DMS114 treated with DMSO at 0.1 percent for 48 hours (cell line): ENCODE results near the gene MGAT4C.

Source experiments
- DNase-seq: peaks from one replicate; lab custom pipeline; 2025; ENCODE audit not compliant: unreplicated experiment; lab: John Stamatoyannopoulos, UW

The MGAT4C gene

DNA sequence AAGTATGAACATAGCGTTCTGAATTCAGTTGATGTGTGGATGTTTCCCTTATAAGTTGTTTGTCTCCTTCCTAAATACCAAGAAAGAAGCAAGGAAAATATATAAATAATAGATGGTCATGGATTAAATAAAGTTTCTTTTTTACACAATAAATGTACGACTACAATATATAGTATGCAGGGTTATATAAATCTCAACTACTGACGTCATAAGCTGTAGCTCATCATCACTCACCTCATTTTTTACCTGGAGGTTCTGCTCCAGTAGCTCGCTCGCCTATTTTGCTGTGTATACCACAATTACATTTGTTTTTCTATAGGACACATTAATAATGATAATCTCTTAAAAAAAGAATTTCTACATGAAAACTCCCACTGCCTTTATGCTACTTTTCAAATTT, 272.6 kb downstream of the MGAT4C start:
- DNase-seq = no peak

DNA sequence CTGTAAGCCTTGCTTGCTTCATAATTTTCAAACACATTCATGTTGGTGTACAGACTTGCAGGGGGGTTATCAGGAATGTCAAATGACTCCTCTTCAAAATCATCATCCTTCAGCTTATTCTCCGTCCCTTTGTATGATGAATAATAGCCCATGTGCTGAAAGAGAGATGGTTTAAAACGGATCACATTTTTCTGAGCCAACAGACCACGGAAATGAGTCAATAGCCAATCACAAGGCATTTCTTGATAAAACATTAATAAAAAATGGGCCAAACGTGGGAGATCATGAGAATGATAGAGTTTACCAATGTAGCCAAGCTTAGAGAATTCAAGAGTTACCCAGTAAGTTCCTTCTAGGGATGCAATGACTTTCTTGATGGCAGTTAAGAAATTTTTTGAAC, 276.6 kb downstream of the MGAT4C start:
- DNase-seq = no peak

DNA sequence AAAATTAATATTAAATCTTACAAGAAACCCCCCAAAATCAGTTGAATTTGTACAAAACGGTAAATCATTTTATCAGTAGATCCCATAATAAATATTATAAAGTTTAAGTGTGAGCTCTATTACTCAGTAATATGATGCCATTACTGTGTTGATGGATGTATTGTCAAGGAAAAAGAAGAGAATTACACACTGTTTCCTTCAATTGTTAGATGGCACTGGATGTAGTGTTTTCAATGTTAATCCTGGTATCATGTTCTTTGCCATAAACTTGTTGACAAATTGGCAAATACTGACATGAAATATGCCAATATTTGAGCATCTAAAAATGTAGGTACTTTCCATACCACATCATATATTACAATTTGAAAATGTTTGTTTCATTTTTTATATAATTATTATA, 280.5 kb downstream of the MGAT4C start:
- DNase-seq = no peak

DNA sequence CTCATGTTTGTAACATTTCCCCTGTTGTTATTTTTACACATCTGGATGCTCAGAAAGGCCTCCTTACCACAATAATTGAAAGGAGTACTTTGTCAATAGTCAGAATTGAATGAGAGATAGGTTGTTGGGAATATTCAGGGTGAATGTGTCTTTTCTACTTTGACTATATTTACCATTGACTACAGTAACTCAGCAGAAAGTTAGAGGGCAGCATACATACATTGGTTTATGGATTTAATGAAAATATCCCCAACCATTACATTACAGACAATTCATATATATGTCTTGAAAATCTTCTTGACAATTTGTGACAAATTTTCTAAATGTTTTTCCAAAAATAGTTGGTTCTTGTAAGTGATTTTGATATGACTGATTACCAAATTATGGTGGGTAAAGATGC, 284.4 kb downstream of the MGAT4C start:
- DNase-seq = no peak

DNA sequence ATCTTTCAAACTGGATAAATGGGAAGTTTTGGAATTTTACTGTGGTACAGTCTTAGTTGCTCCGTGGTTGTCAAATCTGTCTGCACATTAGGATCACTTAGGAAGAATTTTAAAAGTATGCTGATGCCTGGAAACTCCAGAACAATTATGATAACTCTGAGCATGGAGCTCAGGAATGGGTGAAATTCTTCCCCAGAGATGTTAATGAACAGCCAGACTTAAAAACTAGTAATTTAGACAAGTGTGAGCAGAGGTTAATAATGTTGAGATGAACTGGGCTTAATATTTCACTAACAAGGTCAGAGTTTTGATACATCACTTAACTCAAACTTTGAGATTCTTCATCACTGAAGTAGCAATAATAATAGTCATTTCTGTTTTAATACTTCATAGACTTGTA, 287.6 kb downstream of the MGAT4C start:
- no peak for DNase-seq

DNA sequence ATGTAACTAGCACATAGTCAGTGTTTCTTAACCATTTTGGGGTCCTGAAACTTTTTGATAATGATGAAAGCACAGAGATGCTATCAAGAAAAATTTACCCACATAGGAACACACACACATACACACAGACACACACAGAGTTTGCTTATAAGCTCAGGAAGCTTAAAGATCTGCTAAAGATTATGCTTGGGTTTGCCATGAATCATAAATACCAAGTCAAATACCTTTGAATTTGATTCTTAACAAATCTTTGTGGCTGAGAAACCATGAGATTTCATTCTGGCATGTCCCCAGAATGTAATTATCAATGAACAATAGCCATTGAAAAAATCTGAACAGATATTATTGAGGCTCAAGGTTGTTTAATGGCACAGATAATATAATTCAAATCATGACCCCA, 292.9 kb downstream of the MGAT4C start:
- DNase-seq = no peak

DNA sequence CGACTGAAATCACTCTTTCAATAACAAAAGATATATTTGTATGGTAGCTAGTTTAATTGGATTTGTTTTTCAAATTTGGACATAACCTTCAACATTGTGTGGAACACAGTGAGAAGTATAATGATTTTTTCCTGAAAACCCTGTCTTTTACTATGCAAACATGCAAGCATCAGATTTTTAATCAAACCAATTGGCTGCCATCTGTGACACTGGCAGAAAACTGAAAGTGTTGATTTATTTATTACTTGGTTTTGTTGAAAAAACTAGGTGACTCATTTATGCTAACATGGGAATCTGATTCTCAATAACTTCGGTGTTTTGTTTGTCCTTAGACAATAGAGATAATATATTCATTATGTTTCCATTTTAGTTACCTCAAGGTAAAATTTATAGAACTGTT, 300.1 kb downstream of the MGAT4C start:
- DNase-seq = no peak

DNA sequence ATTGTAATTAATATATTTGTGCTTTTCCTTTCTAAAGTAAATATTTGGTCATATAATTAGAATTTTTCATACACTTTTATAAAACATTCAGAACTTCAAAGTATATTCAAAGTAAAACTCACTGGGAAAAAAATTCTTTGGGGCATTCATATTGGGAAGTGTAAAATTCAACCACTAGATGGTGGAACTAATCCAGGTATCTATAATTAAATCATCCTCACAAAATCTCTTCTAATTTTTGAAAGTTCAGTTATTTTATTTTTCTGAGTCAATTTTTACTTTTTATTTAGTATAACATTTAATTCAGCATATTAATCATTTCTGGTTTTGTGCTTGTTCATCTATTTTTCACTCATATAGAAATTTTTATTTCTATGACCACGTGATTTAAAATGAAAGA, 301.1 kb downstream of the MGAT4C start:
- peak; percentile 15 for DNase-seq

DNA sequence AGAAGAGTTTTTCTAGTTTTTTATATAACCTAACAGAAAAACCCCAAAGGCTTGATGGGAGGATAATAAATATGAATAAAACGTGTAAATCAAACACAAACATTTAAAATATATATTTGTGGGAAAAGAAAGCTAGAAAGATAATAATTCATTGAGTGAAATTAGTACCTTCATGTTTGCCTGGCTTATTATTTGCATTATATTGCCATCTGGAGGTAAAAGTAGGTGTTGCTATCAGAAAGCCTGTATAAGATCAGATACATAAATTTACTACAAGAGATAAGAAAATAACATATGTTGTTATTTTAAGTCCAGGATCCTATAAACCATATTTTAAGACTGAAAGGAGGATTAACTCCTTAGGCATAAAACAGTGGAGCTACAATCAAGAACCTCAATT, 304.4 kb downstream of the MGAT4C start:
- DNase-seq = peak; percentile 56

DNA sequence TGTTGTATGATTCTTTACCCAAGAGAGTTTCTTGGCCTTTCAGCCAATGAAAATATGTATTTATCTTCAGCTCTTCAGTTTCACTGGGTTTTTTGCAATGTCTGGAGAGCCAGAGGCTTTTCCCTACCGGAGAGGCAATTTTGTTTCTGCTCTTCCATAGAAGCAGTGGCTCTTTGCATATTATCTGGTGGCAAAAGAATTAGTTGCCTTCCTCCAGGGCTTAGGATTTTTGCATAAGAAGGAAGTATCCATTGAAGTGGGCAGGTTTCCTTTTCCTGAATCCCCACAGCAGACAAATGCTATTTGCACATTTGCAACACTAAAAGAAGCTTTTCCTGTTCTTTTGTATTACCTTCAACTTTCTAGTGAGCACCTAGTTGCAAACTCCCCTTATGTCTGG, 306.9 kb downstream of the MGAT4C start:
- DNase-seq = no peak

DNA sequence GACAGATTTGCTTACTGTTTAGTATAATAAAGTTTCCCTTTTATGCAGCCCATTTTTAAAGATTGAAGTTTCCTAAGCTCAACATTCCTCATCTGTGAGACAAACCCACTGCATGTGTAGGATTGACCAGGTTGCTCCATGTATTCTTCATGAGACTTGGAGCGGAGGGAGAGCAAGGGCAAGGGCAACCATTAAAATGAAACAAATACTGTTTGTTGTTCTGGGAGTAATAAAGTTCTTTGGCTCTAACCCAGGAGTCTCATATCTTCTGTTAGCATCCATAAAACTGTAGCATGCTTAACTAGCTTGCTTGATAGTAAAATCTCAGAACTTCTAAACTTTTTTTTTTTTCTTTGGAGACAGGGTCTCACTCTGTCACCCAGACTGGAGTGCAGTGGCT, 307.9 kb downstream of the MGAT4C start:
- DNase-seq = no peak

DNA sequence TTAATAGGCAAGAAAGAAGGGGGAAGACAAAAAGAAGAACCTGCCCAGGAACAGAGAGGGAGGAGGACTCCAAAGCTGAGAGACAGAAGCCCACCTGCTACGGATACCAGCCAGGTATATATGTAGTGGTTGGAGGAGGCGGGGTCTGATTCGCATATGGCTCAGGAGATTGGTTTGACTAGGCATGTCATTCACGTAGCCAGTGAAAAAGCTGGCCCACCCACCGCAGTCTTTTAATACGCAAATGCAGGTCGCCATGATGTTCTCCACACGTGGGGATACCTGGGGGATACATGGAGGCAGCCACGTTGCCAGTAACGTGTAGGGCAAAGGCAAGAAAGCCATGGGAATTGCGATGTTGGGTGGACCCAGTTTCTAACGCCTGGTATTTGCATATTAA, 308.9 kb downstream of the MGAT4C start:
- no peak for DNase-seq

DNA sequence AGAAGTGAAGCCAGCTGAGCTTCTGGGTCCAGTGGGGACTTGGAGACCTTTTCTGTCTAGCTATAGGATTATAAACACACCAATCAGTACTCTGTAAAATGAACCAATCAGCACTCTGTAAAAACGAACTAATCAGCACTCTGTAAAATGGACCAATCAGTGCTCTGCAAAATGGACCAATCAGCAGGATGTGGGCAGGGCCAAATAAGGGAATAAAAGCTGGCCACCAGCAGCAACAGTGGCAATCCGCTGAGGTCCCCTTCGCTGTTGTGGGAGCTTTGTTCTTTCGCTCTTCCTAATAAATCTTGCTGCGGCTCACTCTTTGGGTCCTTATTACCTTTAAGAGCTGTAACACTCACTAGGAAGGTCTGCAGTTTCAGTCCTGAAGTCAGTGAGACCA, 309.8 kb downstream of the MGAT4C start:
- DNase-seq = no peak

DNA sequence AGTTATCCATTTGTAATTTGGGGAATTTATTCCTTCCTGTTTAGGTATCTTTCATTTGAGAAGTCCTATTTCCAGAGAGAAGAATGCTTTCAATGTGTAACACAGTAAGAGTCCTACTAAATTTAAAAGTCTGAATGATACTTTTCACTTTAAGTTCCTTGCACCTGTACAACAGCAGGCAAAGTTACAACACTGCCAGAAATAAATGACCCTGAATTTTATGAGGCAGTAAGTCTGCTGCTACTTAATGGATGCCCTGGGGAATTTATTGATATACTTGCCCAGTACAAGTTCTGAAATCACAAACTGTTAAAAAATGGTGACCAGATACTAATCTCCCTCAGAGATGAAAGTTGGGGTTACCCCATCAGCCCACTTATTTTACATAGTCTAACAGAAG, 329.0 kb downstream of the MGAT4C start:
- DNase-seq = no peak

DNA sequence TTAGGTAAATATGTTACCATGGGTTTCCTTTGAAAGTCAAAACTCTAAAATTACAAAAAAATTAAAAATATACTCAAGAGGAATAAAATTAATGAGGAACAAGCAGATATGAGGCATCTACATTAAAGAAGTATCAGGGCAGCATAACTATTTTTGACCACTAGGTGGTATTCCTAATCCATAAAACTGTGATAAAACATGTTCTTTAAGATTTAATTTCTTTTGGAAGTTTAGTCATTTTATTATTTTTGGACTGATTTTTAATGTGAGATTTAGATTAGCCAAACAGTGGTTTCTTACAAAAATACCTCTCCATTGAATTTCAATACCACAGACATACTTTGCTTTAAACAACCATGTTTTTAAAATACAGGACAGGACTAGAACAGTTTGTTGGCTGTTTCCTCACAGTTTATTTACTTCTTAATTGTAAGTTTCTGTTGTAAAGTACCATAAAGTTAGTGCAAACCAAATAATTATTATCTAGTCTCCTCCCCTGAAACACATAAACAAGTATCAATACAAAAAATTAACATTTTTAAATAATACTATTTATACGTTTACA, 332.3 kb downstream of the MGAT4C start:
- DNase-seq = peak; percentile 43

DNA sequence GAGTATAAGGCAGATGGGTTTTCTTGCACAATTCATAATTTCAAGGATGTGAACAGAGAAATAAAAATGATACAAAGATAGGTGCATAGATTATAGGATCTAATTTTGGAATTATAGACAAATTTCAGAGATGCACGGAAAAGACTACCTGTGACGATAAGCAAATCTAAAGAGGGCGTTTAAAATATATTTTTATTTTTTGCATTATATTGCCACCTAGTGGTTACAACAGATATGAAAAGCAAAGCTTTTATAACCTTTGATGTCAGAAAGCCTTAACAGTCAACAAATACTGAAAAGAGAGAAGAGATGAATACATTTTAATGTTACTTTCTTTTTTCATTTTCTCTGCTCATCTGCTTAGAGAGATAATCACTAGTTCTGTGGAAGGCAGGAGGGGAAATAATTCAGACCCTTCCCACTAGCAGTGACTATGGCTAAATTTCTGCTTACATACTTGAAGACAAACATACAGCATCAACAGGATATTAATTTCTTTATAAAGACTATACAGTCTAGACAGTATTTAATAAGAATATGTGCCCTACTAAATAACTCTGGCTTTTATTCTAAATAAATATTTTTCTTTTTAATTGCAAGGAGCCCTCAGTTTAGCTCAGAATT, 335.8 kb downstream of the MGAT4C start:
- peak; percentile 60 for DNase-seq
